ENCODE data around the gene ZNF358.

The ZNF358 gene

DNA sequence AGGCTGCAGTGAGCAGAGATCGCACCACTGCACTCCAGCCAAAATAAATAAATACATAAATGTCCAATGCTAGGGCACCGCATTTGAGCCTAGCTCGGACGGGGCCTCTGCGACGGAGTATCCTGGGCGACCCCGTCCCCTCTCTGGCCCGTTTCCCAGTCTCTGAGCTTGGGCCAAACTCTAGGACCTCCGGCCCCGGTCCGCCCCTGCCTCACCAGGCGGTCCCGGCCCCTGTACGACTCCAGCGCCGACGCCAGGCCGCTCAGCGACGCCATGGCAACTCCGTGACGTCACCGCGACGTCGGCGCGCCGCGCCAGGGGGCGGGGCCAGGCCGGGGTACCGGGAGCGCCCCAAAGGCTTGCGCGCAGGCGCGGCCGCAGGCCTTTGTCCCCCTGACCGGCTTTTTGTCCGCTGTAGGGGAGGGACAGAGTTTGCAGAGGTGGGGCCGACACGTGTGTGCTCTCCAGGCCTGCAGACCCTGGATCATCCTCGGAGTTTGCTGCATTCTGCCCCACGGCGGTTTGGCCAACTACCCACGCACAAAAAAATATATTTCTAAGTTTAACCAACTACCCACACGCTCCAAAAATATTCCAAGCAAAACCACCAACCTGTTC, 27.1 kb upstream of the ZNF358 start, which contains the start of gene PEX11G:
Gene PEX11G (minus strand): TSS at position 300 of the 618 bp plus-strand sequence. CDS start 25 bp downstream, at position 275.
- FAIRE-seq (peak; percentile 96), DNase-seq (ENCODE audit: insufficient read length, low spot score) (peak; percentile 99)
- TF ChIP-seq POLR2AphosphoS5 (IDR thresholded peaks at IDR 0.05; ENCODE audit: low read depth, low read length) (0 out of 2 replicates have a peak, but pooled peaks have one; percentile 27), POU2F2 (IDR thresholded peaks at IDR 0.05; ENCODE audit: low read depth, low read length) (no peak), PAX5 (IDR thresholded peaks at IDR 0.05; ENCODE audit: insufficient read depth, low read length, severe bottlenecking) (no peak), POLR2A (IDR thresholded peaks at IDR 0.05; ENCODE audit: low read depth, low read length) (peak; percentile 50; the same call in 1 of the 2 replicates), SPI1 (IDR thresholded peaks at IDR 0.05; ENCODE audit: low read depth, low read length) (no peak), TAF1 (IDR thresholded peaks at IDR 0.05; ENCODE audit: low read depth, low read length) (no peak)

DNA sequence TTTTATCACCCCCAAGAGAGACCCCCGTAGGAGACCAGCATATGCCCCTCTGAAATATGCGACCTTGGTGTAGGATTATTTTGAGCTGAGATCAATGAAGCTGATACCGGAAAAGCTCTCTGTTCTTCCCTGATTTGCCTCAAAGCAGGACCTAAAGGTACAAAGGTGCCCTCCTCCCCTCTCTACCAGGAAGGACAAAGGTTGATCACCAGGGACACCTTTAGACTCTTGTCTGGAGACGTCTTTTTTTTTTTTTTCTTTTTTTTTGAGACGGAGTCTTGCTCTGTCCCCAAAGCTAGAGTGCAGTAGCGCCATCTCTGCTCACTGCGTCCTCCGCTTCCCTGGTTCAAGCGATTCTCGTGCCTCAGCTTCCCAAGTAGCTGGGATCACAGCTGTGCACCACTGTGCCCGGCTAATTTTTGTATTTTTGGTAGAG, 26.3 kb upstream of the ZNF358 start:
- DNase-seq (ENCODE audit: insufficient read length, low spot score) = no peak
- TF ChIP-seq POLR2A (IDR thresholded peaks at IDR 0.05; ENCODE audit: low read depth, low read length) (no peak), POU2F2 (IDR thresholded peaks at IDR 0.05; ENCODE audit: low read depth, low read length) (no peak), TAF1 (IDR thresholded peaks at IDR 0.05; ENCODE audit: low read depth, low read length) (no peak), PAX5 (IDR thresholded peaks at IDR 0.05; ENCODE audit: insufficient read depth, low read length, severe bottlenecking) (no peak), POLR2AphosphoS5 (IDR thresholded peaks at IDR 0.05; ENCODE audit: low read depth, low read length) (no peak), SPI1 (IDR thresholded peaks at IDR 0.05; ENCODE audit: low read depth, low read length) (no peak)
- no peak for FAIRE-seq

DNA sequence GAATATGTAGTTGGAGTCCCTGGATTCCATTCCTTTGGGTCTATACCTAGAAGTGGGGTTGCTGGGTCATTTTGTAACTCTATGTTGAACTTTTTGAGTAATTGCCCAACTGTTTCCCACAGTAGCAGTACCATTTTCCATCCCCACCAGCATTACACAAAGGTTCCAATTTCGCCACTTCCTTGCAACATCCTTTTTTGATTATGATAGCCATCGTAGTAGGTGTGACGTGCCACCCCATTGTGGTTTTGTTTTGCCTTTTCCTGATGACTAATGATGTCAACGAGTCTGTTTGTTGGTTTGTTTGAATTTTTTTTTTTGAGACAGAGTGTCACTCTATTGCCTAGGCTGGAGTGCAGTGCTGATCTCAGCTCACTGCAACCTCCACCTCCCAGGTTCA, 23.8 kb upstream of the ZNF358 start:
- TF ChIP-seq POU2F2 (IDR thresholded peaks at IDR 0.05; ENCODE audit: low read depth, low read length) = no peak
- DNase-seq (ENCODE audit: insufficient read length, low spot score) (no peak), FAIRE-seq (no peak)

DNA sequence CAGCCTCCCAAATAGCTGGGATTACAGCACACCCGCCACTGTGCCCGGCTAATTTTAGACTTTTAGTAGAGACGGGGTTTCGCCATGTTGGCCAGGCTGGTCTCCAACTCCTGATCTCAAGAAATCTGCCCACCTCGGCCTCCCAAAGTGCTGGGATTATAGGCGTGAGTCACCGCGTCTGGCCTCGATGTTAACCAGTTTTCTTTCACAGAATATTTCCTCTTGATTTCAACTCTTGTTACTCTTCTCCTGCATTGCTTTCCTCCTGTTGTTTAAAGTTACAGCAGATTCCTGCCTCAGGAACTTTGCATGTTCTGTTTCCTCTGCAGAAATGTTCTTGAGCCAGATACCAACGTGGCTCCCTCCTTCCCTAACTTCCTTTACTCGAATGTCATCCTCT, 23.3 kb upstream of the ZNF358 start:
- TF ChIP-seq SPI1 (IDR thresholded peaks at IDR 0.05; ENCODE audit: low read depth, low read length) (no peak), POLR2AphosphoS5 (IDR thresholded peaks at IDR 0.05; ENCODE audit: low read depth, low read length) (no peak), PAX5 (IDR thresholded peaks at IDR 0.05; ENCODE audit: insufficient read depth, low read length, severe bottlenecking) (no peak), POLR2A (IDR thresholded peaks at IDR 0.05; ENCODE audit: low read depth, low read length) (no peak)
- DNase-seq (ENCODE audit: insufficient read length, low spot score) = no peak
- FAIRE-seq = no peak

DNA sequence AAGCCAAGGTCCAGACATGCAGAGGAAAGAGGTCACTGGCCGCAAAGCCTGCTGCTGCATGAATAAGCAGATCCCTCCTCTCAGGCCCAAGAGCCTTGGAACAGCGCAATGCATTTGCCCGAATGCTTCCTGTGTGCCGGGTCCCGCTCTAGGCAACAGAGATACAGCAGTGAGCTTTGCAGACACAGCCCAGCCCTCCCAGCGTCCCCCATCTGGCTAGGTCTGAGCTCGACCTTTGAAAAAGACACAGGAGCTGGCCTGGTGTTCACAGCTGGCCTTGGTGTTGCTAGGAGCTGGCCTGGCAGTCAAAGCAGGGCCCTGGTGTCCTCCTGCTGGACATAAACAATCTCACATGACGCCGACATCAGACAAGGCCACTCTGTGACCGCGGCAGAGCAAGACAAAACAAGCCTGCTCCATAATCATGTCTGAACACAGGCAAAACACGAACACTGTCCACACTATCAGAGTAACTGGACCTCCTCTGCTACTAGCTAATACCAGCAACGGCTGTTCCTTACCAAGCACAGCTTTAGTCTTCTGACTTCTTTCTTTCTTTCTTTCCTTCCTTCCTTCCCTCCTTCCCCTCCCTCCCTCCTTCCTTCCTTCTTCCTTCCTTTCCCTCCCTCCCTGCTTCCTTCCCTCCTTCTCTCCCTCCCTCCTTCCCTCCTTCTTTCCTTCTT, 21.3 kb upstream of the ZNF358 start:
- DNase-seq (ENCODE audit: insufficient read length, low spot score) = no peak
- TF ChIP-seq TAF1 (IDR thresholded peaks at IDR 0.05; ENCODE audit: low read depth, low read length) (no peak), POLR2AphosphoS5 (IDR thresholded peaks at IDR 0.05; ENCODE audit: low read depth, low read length) (no peak), POU2F2 (IDR thresholded peaks at IDR 0.05; ENCODE audit: low read depth, low read length) (no peak), POLR2A (IDR thresholded peaks at IDR 0.05; ENCODE audit: low read depth, low read length) (no peak), SPI1 (IDR thresholded peaks at IDR 0.05; ENCODE audit: low read depth, low read length) (no peak), PAX5 (IDR thresholded peaks at IDR 0.05; ENCODE audit: insufficient read depth, low read length, severe bottlenecking) (no peak)
- FAIRE-seq = no peak

DNA sequence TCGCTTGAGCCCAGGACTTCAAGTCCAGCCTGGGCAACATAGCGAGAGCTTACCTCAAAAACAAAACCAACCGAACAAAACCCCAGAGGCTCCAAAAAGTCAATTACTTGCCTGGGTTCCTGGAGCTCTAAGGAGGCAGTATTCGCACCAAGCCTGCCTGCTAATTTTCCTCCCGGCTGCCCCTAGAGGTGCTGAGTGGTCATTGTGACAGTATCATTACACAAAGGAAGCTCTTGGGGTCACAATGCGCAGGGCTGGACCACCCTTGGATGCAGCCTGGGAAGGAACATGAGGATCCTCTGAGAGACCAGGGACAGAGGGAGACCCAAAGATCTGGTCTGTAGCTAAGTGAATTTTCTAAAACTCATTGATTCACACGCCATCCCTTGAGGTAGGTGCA, 18.6 kb upstream of the ZNF358 start:
- DNase-seq (ENCODE audit: insufficient read length, low spot score) (no peak), FAIRE-seq (no peak)
- TF ChIP-seq TAF1 (IDR thresholded peaks at IDR 0.05; ENCODE audit: low read depth, low read length) (no peak), SPI1 (IDR thresholded peaks at IDR 0.05; ENCODE audit: low read depth, low read length) (no peak), POU2F2 (IDR thresholded peaks at IDR 0.05; ENCODE audit: low read depth, low read length) (no peak), POLR2A (IDR thresholded peaks at IDR 0.05; ENCODE audit: low read depth, low read length) (no peak), POLR2AphosphoS5 (IDR thresholded peaks at IDR 0.05; ENCODE audit: low read depth, low read length) (no peak), PAX5 (IDR thresholded peaks at IDR 0.05; ENCODE audit: insufficient read depth, low read length, severe bottlenecking) (no peak)

DNA sequence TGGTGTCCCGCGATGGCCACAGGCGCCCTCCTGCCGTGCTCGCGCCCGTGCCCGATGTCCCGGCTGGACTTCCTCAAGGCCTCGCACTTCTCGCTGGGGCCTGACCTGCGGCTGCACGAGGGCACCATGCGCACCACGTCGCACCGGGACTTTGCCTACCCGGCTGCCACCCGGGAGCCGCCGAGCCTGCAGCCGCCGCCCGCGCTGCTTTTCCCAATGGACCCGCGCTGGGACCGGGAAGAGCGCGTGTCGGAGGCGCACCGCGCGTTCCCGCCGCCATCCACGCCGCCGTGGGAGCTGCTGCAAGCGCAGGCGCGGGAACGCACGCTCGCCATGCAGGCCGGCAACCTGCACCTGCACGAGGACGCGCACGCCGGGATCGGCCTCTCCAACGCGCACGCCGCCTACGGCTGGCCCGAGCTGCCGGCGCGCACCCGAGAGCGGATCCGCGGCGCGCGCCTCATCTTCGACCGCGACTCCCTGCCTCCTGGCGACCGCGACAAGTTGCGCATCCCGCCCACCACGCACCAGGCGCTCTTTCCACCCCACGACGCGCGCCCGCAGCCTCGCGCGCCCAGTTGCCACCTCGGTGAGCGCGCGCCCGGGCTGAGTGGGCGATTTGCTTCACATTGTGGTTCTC, 15.0 kb upstream of the ZNF358 start:
- TF ChIP-seq TAF1 (IDR thresholded peaks at IDR 0.05; ENCODE audit: low read depth, low read length) = no peak
- no peak for TF ChIP-seq SPI1 (IDR thresholded peaks at IDR 0.05; ENCODE audit: low read depth, low read length)
- no peak for TF ChIP-seq POU2F2 (IDR thresholded peaks at IDR 0.05; ENCODE audit: low read depth, low read length)
- TF ChIP-seq POLR2AphosphoS5 (IDR thresholded peaks at IDR 0.05; ENCODE audit: low read depth, low read length) = no peak
- TF ChIP-seq PAX5 (IDR thresholded peaks at IDR 0.05; ENCODE audit: insufficient read depth, low read length, severe bottlenecking) = no peak
- TF ChIP-seq POLR2A (IDR thresholded peaks at IDR 0.05; ENCODE audit: low read depth, low read length) = no peak
- DNase-seq (ENCODE audit: insufficient read length, low spot score) = peak; percentile 68
- FAIRE-seq = peak; percentile 89

DNA sequence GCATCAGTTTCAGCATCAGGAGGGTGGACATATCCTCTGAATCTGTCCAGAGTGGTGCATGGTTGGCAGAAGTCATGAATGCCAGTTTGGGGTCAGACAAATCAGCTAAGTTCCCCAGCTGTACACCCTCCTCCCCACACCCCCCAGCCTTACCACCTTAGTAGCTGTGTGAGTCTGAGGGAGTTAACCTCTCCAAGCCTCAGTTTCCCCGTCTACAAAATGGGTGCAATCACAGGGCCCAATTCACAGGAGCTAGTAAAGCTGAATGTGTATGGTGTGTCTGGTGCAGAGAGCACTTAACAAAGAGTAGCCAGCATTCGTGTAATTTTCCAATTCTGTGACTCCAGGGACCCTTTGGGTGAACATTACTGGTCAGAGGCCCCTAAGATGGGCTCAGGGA, 13.4 kb upstream of the ZNF358 start:
- DNase-seq (ENCODE audit: insufficient read length, low spot score) = no peak
- FAIRE-seq = no peak
- no peak for TF ChIP-seq TAF1 (IDR thresholded peaks at IDR 0.05; ENCODE audit: low read depth, low read length)

DNA sequence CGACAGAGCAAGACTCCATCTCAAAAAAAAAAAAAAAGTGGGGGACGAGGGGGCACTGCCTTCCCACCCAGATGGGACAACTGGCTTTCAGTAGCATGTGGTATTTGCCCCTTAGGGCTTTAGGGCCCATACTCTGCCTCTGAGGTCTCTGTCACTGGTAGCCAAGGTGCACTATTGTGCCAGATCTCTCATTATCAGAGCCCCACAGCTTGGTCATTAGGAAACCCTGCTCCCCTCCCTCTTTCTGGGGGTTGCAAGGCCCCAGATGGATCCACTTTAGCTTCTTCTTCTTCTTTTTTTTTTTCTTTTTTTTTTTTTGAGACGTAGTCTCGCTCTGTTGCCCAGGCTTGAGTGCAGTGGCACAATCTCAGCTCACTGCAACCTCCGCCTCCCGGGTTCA, 11.2 kb upstream of the ZNF358 start:
- no peak for FAIRE-seq

DNA sequence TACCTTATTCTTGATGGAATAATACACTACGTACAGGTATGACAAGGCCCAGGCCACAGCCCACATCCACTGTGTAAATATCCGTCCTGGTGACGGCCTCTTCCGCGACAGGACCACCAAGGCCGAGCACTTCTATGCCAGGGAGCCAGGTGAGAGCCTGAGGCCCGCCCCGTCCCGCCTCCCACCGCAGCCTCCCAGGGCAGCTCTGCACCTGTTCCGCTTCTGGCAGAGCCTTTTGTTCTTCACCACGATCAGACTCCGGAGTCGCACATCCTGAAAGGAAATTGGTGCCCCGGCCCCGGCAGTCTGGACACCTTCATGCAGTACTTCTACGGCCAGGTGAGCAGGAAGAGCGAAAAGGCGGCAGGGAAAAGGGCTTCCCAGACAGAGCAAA, 10.6 kb upstream of the ZNF358 start:
- FAIRE-seq = no peak
- no peak for TF ChIP-seq POLR2A (IDR thresholded peaks at IDR 0.05; ENCODE audit: low read depth, low read length)
- DNase-seq (ENCODE audit: insufficient read length, low spot score) = no peak

More for the DNA sequence above, 11.2 kb upstream of the ZNF358 start:
- no peak for DNase-seq (ENCODE audit: insufficient read length, low spot score)
- TF ChIP-seq TAF1 (IDR thresholded peaks at IDR 0.05; ENCODE audit: low read depth, low read length) (no peak), POU2F2 (IDR thresholded peaks at IDR 0.05; ENCODE audit: low read depth, low read length) (no peak), POLR2AphosphoS5 (IDR thresholded peaks at IDR 0.05; ENCODE audit: low read depth, low read length) (no peak)
